ENCODE measurements around the gene BRD7.

GRCh38 chr16:50326264-50326663 lies 42.5 kb downstream of the BRD7 start:
- TF ChIP-seq CTCF (IDR thresholded peaks at IDR 0.05 in 4 of 5, conservative IDR thresholded peaks at IDR 0.05 in 1 of 5) (no peak), POLR2A (IDR thresholded peaks at IDR 0.05) (no peak)

Measured in gastrocnemius medialis (tissue), 4 donors.